Dermis microvascular lymphatic vessel endothelial cell (primary cell): Measurements from ENCODE around the gene MLPH. TPM values are rescaled to one million over a fixed set of nuclear protein-coding genes. Genes with fewer than 3 reads are reported as not detected.

Experiments
- DNase-seq, 2 donors: peaks; one replicate each; pipeline versions ENCODE4 v3.0.0 to v3.0.0-alpha.2; 2010; ENCODE audit warnings: low read depth in 2 of 2
- total RNA-seq: library from RNA; depleted of rRNA; stranded (reverse); fragments of >200 nt; gene quantifications from 2 replicates; pipeline ENCODE4 v1.2.1, GENCODE V29; 2014

Gene MLPH
- total RNA-seq, 1 donor from 2014 or later = not detected

DNA sequence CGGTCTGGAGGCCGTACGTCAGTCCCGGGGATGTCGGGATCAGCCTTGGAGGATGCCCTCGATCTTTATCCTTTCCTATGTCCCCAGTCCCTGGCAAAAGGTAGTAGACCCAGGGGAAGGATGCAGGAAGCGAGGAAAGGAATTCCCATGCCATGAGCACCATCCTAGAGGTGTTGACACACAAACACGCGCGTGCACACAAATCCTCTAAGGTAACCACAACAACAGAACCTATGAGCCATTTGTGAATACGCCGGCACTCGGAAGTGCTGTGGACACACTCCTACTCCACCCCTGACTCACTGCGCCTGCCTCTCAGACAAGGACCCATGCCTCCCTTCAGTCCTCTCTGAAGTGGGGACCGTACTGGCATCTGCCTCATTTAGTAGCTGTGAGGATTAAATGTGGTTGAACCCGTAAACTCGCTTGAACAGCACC lies 11.3 kb upstream of the MLPH start:
- DNase-seq = peak in 1 of 2 donors; percentile 68

DNA sequence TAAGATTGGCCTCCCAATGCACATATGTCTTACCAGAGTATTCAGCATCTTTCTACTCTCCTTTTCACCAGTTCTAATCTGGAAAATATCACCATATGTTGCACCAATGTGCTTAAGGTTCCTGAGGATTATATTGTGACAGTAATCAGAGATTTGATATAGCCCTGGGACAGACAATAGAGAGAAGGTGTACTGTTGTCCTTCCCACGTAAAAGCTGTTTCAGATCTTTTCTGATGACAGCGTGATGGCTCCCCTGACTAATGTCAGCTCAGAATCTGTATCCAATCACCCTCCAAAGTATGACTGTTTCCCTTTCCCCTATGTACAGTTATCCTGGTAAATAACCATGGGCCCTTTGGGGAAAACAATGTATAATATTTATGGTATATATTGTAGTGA lies 9.0 kb upstream of the MLPH start:
- no peak for DNase-seq

DNA sequence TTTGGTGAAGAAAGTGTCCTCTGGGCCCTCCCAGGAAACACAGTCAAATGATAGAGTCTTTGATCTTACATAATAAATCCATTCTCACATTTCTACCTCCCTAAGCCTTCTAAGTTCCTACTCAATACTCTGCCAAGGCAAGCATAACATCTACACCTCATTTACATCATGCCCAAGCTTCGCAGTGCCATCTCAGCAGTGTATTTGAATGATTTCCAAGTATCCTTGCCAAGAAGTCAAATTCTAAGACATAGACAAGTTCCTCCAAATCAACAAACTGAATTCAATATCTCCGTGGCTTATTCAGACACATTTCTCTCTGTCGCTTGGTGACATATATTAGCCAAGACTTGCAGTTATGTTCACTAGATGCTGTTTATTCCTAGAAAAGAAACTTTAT lies 8.1 kb upstream of the MLPH start:
- DNase-seq = no peak

DNA sequence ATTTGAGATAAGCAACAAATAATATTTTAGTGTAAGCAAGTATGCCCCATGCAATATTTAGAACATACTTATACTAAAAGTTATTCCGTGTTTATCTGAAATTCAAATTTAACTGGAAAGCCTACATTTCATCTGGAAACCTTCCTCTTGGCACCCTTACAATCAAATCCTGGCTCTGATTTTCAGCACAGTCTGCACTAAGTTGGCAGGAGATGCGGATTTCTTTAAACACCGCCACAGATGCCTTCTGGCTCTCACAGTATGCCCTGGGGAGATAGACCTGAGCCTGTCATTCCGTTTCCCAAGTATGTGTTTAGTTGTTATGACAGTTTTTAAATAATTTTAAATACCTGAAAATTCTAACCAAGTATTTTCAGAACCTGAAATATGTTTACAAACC lies 7.3 kb upstream of the MLPH start:
- DNase-seq = no peak

DNA sequence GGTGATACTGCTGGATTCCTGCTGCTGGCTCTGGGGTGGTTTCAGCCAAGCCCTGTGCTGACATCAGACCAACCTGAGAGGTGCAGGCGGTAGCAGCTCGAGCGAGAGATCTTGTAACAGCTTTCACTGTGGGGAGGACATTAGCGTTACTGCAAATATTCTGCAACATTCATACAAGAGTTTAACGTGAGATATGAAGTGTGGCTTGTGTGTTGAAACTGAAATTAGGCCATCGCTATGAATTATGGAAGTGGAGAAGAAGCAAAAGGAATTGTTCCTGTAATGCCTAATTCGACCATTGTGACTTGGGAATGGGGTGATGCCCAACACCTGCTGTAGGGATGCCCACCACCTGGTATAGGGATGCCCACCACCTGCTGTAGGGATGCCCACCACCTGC lies 6.5 kb upstream of the MLPH start:
- no peak for DNase-seq

DNA sequence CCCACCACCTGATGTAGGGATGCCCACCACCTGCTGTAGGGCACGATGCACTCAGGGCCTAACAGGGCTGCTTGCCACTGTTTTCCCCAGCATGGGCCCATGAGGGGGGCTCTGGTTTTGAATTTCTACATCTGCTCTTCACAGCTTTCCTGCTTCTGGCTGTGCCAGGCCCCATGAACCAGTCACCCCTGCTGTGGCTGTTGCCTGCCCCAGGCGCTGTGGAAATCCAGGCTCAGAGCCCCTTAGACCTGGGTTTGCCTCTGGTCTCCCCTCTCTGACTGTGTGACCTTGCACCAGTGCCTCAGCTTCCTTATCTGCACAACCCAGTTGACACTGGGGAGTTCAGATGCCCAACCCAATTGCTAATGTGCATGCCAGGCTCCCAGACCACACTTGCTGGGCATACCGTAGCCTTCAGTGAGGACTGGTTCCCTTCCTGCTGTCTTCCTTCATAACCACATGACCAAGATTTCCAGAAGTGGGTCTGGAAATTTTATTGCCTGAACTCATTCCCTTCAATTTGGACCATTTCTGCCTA lies 6.0 kb upstream of the MLPH start:
- DNase-seq = no peak

- no peak for DNase-seq
Observed at GRCh38 chr2:237482485-237482884, 4.6 kb upstream of the MLPH start.

GRCh38 chr2:237483018-237483731 lies 3.9 kb upstream of the MLPH start:
- DNase-seq = peak in 1 of 2 donors; percentile 39

DNA sequence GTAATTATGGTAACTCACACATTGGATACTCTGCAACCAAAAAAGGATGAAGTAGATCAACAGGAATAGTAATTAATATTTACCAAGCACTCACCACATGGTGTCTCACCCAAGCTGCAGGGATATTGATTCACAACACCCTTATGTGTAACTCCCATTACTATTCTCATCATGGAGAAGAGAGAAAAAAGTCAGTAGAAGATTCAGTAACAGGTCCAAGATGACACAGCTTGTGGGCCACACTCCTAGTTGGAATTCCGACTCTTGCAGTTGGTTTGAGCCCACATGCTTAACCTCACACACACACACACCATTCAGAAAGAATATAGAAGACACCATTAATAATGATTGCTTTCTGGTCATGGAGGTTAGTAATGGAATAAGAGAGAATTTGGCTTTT lies 1.7 kb upstream of the MLPH start:
- no peak for DNase-seq

- DNase-seq = no peak
Observed at GRCh38 chr2:237485844-237486243, 1.2 kb upstream of the MLPH start.

GRCh38 chr2:237486334-237486818 lies 675 bp upstream of the MLPH start:
- DNase-seq = no peak

DNA sequence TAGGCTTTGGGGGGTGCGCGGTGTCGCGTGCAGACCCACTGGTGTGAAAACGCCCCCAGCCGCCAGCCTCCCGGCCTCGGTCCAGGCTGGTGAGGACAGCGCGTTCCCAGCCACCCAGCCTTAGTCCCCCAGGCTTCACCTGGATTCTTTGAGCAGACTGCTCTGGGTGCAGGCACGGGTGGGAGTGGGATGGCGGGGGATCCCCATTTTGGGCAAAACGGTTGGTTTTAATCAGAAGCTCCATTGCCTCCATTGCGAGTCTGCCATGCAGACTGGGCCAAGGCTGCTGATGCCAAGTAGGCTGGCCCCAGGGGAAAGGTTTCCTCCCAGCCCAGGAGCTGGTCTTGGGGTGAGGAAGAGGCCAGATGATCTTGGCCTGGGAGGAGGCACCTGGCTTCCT lies 445 bp downstream of the MLPH start:
- no peak for DNase-seq

DNA sequence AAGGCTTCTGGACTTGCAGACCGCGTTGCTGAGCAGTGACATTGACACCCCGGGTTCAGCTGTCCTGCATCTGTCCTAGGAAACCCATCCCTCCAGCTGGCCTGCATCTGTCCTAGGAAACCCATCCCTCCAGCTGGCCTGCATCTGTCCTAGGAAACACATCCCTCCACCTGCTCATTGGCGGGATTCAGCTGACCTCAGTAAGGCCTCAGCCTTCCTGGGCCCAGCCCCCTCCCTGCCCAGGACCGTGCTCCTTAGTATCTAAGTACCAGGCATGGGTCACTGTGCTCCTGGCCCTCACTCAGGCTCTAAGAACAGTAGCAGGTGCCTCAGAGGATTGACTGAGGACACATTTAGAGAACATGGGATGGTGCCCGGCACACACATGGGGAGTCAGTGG lies 1.2 kb downstream of the MLPH start:
- no peak for DNase-seq

GRCh38 chr2:237488901-237489860 lies 2.1 kb downstream of the MLPH start:
- peak in 1 of 2 donors; percentile 60 for DNase-seq

DNA sequence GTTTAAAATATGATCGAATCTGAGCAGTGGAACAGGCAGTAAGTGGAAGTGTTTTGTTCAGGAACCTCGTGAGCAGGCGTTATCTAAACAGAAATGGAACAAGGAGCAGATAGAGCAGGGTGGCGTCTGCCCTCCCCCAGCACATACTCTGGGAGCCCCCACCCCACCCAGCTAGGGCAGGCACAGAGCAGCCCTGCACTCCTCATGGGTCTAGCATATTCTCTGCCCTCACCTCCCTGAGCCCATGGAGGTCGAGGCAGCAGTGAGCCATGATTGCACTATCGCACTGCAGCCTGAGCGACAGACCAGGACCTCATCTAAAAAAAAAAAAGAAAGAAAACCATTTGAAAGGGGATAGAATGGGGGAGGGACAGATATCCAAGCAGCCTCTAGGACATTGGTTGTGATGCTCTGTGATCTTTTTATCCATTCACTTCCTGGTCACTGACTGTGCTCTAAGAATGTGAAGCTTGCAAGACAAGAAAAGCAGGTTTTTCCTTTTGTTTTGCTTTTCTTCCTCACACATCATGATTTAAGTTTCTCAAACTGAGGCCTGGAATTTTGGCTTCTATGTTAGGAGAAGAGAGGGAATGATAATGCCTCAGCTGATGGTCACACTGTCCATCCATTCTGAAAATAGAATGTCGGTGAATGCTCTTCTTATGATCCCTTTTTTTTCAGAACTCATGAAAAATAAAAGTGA lies 3.1 kb downstream of the MLPH start:
- DNase-seq = no peak

GRCh38 chr2:237490795-237491194 lies 3.7 kb downstream of the MLPH start:
- no peak for DNase-seq

GRCh38 chr2:237491515-237492118 lies 4.6 kb downstream of the MLPH start:
- no peak for DNase-seq

GRCh38 chr2:237492137-237492890 lies 5.3 kb downstream of the MLPH start:
- no peak for DNase-seq

DNA sequence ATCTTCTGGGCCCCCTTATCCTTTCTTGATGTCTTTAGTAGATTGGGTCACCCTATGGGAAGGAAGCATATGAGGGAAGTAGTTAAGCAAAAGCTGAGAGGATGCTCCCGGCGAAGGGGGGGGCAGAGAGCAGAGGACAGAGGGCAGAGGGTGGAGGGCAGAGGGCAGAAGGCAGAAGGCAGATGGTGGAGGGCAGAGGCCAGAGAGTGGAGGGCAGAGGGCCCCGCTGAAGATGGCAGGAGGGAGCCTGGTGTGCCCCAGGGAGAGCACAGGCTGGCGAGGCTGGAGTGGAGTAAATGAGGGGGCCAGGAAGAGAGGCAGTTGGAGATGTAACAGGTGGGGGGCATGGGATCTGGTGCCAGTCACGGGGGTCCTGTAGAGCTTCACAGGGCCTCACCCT lies 7.0 kb downstream of the MLPH start:
- no peak for DNase-seq

DNA sequence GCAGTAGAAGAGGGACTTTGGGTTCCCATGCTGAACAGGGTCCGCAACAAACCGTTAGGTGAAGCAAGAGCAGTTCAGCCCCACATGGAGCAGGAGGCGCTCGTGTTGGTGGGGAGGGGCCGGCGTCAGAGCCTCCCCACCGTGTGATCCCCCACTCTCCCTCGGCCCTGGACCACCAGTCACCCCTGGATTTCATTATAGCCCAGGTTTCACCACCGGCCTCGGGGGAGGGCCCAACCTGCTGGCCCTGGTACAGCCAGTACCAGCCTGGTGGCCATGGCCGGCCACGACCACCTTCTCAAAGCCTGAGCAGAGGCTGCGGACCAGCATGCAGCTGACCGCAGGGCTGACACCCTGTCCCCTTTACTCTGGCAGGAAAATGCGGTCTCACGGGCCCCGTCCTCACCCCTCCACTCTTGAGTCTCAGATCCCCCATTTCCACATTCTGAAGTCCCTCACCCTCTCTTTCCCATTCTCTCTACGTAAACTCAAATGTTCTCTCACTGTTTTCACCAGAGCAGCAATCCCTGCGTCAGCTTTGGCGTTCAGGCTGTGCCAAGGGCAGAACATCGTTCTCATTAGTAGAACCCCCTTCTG lies 8.6 kb downstream of the MLPH start:
- DNase-seq = no peak
